Activated CD8-positive, alpha-beta memory T cell treated with anti-CD3 and anti-CD28 coated beads, Interleukin-2, amount 50 U/mL, for 24 hours (primary cell): ENCODE results near the gene TIMM23B.
"Not testable (repeated sequence)": the region's sequence is repeated elsewhere in the genome, so short reads cannot be mapped to it uniquely, and the experiment has no call there.

Source experiments
- DNase-seq: peaks from one replicate; pipeline ENCODE4 v3.0.0-alpha.2; 2020; ENCODE audit errors: extremely low read depth

TIMM23B gene

DNA sequence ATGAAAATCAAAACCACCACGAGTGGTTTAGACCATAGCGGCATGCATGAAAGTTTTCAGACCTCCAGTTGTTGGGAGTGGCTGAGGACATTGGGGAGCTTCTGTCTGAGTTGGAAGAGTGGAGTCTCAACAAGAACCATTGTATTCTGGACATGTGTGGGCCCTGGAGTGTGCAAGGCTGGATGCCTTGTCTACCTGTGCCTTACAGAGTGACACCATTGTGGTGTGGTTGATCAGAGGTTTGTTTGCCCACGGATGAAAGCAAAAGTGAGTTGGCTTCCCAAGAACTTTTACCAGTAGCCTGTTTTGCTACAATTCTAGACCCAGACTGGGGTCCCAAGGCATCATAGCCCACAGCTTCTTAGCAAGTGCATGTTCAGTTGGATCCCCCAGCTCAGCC lies 35.9 kb downstream of the TIMM23B start:
- not testable (repeated sequence) for DNase-seq

GRCh38 chr10:49987207-49987606 lies 45.4 kb downstream of the TIMM23B start:
- DNase-seq: not testable (repeated sequence)

DNA sequence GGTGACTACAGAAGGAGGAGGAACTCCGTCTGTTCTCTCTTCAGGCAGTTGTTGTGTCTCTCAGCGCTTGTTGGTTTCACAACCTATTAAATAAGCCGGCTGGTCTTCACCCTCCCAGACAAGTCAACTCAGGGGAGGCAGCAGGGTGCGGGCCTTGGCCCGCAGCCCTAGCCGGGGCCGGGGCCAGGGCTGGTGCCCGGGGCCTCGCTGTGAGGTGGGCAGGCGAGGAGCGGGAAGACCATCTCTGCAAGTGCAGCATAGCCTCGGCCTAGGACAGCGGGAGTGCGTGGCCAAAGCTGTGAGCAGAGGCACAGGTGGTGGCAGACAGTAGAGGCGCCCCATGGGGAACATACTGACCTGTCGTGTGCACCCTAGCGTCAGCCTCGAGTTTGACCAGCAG lies 46.5 kb downstream of the TIMM23B start, which contains the start of gene AGAP6:
AGAP6 (plus strand) TSS at position 31 of the 400 bp plus-strand sequence; CDS start at position 341, 310 bp downstream.
- not testable (repeated sequence) for DNase-seq

DNA sequence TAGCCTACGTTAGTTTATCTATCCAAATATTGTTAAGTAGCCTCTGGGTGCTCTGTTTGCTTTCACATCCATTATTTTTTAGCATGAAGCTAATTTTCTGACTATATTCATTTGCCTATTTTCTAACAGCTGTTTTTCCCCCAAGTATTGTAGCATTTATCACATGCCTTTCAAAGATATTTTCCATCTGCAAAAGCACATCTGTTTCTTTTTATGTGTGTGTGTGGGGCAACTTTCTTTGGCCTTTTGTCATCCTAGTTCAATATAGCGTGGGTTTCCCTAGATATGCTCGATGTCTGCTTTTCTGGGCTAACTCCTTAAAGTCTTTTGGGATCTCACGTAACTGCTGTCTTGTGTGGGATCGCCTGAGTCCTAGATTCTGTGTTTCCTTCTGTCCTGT lies 53.5 kb downstream of the TIMM23B start:
- DNase-seq: not testable (repeated sequence)

- DNase-seq: not testable (repeated sequence)
These were observed 72.2 kb downstream of the TIMM23B start for GRCh38 chr10:50014024-50014423.

GRCh38 chr10:50015596-50016220 lies 73.9 kb downstream of the TIMM23B start:
- DNase-seq: not testable (repeated sequence)

DNA sequence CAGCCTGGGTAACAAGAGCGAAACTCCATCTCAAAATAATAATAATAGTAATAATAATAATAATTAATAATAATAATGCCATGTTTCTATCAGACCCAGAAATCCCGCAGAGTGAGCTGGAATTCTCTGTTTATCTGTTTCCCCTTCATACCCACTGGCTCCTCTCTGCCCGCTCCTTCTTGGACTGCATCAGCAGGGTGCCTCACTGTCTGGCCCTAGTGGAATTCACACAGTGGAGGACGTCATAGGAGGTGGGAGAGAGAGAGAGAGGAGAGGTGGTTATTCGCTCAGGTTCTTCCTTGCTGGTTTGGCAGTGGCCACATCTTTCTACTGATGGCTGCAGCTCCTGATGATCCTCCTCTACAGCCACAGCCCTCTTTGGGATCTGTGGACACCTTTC lies 75.1 kb downstream of the TIMM23B start:
- not testable (repeated sequence) for DNase-seq

DNA sequence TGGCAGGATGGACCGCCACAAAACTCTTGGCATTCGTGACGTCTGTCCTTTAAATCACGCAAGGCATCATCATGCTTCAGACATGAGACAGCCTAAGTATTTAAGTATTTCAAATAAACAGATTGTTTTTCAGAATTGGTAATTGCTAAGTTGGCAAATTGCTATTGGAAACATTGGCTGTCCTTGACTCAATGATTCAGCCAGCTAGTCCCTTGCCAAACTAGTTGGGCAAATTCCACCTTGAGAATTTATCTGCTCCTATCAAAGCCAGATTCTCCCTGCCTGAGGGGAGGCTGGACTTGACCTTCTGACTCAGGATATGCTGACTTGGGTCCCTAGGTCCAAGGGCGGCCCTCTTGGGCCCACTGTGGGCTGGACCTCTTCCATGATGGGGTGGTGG lies 75.8 kb downstream of the TIMM23B start:
- DNase-seq: not testable (repeated sequence)

DNA sequence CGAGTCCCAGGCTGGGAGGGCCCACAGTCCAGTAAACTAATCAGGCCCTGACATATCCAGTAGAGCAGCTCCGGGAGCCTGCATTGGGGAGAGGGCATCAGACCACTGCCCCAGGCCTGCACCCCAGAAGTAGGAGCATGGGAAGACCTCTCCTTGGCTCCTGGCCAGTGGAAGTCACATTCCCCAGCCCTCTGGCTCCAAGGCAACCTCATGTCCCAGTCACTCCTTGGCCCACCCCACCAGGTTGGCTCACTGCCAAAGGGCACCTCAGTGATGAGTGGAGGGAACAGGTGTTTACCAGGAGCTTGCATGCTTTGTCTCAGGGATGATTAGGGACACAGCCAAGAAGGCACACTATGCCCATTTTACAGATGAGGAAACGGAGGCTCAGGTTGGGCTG lies 77.4 kb downstream of the TIMM23B start:
- not testable (repeated sequence) for DNase-seq

DNA sequence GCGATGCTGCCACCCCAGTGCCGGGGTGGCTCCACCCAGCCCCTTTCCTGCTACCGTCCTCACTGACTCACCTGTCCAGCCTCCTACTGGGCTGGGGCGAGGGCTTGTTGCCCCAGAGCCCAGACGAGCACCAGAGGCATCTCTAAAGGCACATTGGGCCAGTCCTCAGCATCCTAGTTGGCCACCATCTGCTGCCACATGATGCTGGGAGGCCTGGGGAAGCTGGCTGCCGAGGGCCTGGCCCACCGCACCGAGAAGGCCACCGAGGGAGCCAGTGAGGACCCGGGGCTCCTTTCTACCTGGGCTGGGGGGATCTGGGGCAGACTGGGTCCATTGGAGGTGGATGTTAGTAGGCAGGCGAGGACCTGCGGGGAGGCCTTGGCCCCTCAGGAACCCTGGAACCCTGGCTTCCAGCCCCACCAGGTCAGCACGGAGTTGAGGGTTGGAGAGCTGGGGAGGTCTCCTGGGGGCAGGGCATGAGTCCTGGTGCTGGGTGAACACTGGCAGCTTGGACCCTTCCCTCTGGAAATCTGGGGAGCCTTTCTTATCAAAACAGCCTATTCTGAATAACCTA lies 78.7 kb downstream of the TIMM23B start:
- not testable (repeated sequence) for DNase-seq

DNA sequence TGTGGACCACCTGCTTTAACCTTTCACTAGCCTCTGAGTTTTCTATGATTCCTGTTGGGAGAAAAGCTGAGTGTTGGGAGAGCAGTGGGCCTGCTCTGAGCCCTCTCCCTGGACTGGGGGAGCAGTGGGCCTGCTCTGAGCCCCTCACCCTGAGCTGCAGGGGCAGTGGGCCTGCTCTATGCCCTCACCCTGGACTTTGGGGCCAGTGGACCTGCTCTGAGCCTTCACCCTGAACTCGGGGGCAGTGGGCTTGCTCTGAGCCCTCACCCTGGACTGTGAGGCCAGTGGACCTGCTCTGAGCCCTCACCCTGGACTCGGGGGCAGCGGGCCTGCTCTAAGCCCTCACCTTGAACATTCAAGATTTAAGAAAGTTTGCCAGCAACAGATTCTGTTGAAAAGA lies 79.8 kb downstream of the TIMM23B start:
- no peak for DNase-seq
